Stimulated activated CD8-positive, alpha-beta memory T cell treated with anti-CD3 and anti-CD28 coated beads, Interleukin-7, amount 100 ng/mL, for 1 hour (primary cell): ENCODE measurements around the gene GFPT2.
A peak's percentile ranks its signal among the peaks of the same experiment; 100 is the strongest.

Experiments used
- DNase-seq, 2 donors: peaks; one replicate each; pipeline ENCODE4 v3.0.0-alpha.2; 2020; ENCODE audit warnings: low read depth in 2 of 2

The GFPT2 gene

GRCh38 chr5:180353048-180353979 lies at the start of gene GFPT2:
GFPT2 (minus strand) TSS chr5:180353336; CDS start chr5:180353217, 119 bp downstream.
- peak; percentile 50 to 54 for DNase-seq

DNA sequence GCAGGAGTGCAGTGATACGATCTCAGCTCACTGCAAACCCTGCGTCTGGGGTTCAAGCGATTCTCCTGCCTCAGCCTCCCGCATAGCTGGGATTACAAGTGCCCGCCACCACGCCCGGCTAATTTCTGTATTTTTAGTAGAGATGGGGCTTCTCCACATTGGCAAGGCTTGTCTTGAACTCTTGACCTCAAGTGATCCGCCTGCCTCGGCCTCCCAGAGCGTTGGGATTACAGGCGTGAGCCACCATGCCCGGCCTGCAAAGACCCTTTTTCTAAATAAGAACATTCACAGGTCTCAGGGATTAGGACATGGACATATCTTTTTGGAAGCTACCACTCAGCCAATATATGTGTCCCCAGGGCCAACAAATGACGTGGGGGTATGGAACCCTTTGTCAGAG lies 49.6 kb upstream of the GFPT2 start:
- no peak for DNase-seq

DNA sequence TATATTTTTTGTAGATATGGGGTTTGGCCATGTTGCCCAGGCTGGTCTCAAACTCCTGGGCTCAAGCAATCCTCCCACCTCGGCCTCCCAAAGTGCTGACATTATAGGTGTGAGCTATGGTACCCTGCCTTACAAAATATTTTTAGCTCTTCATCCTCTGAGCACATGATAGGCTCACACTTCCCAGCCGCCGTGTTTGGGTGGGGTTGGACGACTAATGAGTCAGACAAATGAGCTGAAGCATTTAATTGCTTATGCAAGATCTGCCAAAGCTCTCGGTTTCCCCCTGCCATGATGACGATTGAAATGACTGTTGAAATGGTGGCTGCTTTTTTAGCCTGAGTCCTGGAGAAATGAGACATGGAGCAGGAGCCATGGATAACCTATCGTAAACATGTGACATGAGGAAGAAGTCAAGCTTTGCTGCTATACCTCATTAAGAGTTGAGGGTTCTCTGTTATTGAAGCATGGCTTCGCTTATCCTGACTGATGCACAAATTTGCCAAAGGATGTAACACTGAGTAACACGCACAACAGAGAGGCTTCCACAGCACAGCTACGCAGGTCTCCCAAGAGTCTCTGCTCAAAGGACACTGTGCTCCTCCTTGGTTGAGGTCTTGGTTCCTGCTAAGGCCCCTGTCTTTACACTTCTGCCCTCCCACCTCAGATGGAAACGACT lies 48.2 kb upstream of the GFPT2 start:
- DNase-seq: no peak

DNA sequence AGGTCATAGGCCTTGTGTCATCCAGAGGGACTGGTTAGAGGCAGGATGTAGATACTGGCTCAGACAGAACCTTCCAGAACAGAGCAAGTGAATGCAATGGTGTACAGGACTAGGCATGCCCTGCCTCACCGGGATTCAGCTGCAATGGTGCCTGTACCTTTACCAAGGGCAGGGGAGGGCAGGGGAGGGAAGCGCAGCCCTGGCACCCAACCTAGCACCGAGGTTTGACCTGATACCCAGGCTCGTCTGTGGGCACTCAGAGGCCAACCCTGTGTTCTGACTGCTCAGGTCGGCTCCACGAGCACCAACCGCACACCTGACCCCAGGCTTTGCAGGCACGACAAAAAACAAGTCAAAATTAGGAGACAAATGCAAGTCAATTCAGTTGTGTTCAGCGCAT lies 47.3 kb upstream of the GFPT2 start:
- no peak for DNase-seq

DNA sequence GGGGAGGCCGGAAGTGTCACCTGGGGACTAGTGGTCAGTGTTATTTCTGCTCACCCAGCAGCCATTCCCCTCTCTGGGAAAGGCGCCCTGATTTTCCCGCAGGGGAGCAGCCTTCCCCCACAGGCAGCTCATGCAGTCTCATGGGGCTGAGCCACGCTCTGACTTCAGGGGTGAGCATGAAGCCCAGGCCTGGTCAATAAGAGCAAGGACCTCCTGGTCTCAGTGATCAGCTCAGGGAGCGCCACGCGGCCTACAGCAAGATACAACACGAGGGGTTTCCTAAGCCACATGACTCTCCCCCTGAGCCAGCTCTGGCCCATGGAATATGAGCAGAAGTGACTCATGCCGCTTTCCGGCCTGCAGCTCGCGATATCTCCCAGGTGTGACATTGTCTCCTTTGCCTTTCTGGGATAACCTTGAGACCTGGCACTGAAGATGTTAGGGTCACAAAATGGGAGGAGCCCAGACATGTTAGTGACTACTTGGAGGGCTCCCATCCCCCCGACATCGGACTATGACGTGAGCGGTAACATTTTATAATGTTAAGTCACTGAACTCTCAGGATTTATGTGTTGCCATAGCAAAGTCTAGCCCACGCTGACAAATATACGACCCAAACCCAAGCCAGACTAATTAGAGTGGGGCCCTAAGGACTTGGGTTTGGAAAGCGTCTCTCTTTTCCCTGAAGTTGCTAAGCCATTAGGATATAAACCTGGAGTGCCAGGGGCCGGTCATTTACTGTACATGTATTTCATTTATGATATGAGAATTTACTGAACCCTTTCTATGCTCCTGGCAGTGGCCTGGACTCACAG lies 46.5 kb upstream of the GFPT2 start:
- DNase-seq: no peak

GRCh38 chr5:180396926-180397325 lies 43.8 kb upstream of the GFPT2 start:
- no peak for DNase-seq

DNA sequence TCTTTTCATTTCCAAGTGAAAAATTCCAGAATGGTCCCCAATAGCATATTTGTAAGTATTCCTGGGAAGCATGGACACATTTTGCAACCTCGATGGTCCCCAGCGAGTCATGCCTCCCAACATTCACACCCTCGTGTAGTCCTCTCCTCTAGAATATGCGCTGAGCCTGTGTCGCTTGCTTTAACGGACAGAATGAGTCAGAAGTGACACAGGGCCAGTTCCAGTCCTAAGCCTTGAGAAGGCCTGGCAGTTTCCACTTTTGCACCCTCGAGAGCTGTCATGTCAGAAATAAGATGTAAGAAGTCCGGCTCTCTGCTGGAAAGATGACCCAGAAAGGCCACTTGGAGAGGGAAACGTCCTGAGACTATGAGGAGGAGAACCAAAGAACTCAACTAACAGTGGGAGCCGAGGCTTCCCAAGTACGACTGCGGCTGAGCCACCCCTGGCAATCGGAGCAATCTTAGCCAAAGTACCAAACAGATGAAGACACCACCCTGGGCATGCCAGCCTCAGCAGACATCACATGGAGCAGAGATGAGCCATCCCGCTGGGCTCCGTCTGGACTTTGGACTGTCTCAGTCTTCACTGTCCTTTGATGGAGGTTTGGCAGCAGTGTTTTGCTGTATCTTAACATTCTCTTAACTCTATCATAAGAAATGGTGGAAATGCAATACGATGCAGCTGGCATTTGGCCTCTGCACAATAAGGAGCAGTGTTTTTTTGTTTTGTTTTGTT lies 42.6 kb upstream of the GFPT2 start:
- DNase-seq: no peak

DNA sequence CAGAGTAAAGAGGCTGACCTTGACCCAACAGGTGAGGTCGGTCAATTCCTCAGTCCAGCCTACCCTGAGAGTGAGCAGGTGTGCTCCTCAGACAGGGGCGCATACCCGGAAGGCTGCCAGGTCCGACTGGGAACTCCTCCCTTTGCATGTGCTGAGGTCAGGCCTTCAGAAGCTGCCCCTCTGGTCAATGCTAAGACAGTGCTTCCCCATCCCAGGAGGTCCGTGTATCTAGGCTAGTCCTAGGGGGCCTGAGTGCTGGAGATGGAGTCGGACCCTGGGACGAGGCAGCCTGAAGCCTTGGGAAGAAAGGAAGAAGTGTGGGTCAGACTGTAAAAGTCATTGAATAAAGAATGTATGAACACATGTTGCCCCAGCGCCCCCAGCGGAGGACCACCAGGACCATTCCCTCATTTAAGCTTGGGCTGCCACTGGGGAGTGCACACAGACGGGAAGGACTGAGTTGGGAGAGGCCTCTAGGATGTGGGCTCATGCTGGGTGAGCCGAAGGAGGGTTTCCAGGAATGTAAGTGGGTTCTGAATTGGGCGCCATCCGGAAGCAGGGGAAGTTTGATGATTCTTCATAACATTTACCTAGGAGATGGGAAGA lies 41.0 kb upstream of the GFPT2 start:
- no peak for DNase-seq

GRCh38 chr5:180391276-180391675 lies 38.1 kb upstream of the GFPT2 start:
- DNase-seq: no peak

DNA sequence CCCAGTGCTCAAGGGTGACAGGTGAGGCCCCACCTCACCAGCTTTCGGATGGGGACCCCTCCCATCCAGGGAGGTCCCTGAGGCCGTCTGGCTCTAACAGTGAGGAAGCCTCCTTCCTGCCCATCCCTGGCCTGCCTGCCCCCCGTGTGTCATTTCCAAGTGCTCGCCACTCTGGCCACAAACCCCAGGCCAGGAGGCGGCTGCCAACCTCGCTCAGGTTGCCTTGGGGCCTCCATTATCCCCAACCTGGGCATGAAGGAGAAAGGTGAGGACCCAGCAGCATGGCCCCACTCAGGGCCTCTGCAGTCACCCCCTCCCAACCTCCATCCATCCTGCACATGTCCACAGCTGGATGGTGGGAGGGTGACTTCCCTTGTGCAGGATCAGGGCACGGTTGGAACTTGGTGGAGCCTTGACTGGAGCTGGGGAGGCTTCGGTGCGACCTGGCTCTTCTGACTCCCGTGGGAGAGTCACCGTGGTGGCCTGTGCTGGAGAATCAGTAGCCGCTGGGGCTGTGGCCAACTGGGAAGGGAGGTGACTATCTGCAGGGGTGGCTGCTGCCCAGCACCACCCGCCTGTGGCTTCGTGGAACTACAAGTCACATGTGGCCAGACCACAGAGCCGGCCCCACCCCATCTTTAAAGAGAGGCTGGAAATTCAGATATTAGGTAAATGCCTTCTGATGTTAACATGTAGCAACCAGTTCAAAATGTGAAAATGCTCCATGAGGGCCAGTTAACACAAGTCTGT lies 37.5 kb upstream of the GFPT2 start:
- DNase-seq: no peak

GRCh38 chr5:180389252-180390101 lies 36.3 kb upstream of the GFPT2 start:
- DNase-seq: no peak

GRCh38 chr5:180387798-180388197 lies 34.7 kb upstream of the GFPT2 start:
- no peak for DNase-seq

DNA sequence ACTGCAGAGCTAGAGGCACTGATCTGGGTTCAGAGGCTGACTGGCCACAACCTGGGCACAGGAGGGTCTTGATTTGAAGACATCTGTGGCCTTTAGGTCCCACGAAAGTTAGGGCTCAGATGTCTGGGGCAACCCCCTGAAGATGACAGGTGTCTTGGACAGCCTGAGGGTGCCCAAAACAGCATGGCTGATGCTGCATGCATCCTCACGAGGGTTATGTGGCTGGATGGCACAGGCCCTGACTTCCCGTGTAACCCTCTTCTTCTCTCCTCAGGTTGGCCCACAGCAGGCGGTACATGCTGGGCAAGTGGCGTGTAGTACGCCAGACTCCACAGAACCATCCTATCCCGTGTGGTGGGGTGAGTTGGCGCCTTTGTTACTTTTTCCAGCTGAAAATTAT lies 29.8 kb upstream of the GFPT2 start:
- DNase-seq: no peak

- no peak for DNase-seq
These were observed 28.8 kb upstream of the GFPT2 start for GRCh38 chr5:180381851-180382480.

GRCh38 chr5:180381428-180381827 lies 28.3 kb upstream of the GFPT2 start:
- DNase-seq: no peak

DNA sequence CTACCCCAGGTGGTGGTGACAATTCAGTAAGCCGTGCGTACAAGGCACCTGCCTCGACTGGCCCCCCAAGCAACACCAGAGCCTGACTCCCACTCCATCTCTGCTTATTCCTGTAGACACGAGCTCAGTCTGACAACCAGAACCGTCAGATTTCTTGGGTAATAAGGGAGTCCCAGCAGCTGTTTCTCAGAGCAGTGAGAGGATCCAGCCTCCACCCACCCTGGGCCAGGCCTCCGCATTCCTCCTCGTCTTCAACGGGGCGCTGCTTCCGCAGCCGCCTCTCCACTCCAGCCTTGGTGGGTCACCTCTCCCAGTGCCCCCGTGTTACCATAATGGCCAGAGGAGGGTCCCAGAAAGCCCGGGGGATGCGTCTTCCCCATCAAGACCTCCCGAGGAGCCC lies 27.7 kb upstream of the GFPT2 start:
- DNase-seq: no peak

- DNase-seq: no peak
These were observed 27.3 kb upstream of the GFPT2 start for GRCh38 chr5:180380441-180380840.

DNA sequence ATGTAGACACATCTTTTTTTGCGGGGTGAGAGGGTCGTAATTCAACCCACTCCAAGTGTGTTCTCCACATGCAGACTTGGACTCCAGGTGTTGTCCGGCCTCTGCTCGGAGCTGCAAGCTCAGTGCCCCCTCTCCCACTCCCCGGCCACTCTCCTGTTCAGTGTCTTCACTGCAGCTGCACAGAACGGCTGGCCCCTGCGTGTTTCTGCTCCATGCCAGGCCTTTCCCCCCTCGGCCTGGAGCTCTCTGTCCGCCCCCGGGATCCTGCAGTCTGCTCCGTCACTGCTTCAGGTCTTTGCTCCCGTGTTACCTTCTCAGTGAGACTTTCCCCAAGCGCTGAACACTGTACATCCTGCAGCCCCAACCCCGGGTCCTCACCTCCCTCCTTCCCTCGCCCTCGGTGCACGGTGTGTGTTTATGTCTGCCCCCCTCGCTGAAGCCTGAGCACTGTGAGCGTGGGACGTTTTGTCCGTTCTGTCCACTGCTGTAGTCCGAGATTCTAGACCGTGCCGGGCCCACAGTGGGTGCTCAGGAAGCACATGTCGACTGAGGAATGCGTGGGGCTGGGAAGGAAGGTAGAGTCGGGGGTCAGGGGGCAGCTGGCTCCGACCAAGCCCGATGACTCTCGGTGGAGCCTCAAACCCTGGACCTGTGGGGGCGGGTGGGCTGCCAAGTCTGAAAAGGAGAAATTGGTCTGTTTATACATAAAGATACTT lies 26.4 kb upstream of the GFPT2 start:
- DNase-seq: no peak
